B cell (primary cell): Measurements from ENCODE around the gene TENT5C. TPM values are rescaled to one million over a fixed set of nuclear protein-coding genes. Genes with fewer than 3 reads are reported as not detected.

Source experiments
- ATAC-seq: fragments of 200-7000 bp; cut with Tn5 transposase; one replicate; pipeline ENCODE4 v1.10.0; 2021; ENCODE audit warnings: low read depth, mild to moderate bottlenecking, moderate number of reproducible peaks, moderate library complexity
- CTCF ChIA-PET: fragments of 350-600 bp; sonication (Branson Sonifier 250); formaldehyde crosslinking; loops from one replicate; lab custom pipeline; 2021; ENCODE audit warnings: antibody characterized with exemption, inconsistent platforms; lab: Charles Lee
- POLR2A ChIA-PET: fragments of 350-600 bp; sonication (Branson Sonifier 250); formaldehyde crosslinking; loops from one replicate; lab custom pipeline; 2021; ENCODE audit warnings: antibody characterized with exemption; lab: Charles Lee
- DNase-seq: peaks from one replicate; pipeline ENCODE4 v3.0.0; 2013
- H2AFZ ChIP-seq: 2 replicates; pipeline ENCODE4 v1.6.1; 2012; ENCODE audit warnings: mild to moderate bottlenecking, low read depth, low read length; ENCODE audit not compliant: insufficient read depth, poor library complexity, severe bottlenecking
- H3K27ac ChIP-seq, 2 donors: 1 replicate in 1 of 2; 2 replicates in 1 of 2; pipeline ENCODE4 v1.5.1; 2012 to 2013; ENCODE audit warnings: low read length in 2 of 2, mild to moderate bottlenecking in 2 of 2, moderate library complexity in 1 of 2
- H3K27me3 ChIP-seq, 4 experiments: fragments of 200-600 bp in 1 of 4; sonication (generic) in 1 of 4; replicated peaks in 1 of 4; 1 replicate in 2 of 4; 2 replicates in 2 of 4; pipeline versions ENCODE4 v1.6.1 to v1.7.0; 2013 to 2016; ENCODE audit warnings: low read length in 3 of 4, mild to moderate bottlenecking in 2 of 4, mixed read lengths in 1 of 4, moderate library complexity in 1 of 4; ENCODE audit not compliant: insufficient read depth in 4 of 4, control insufficient read depth in 3 of 4; ENCODE audit errors: control extremely low read depth in 1 of 4
- H3K36me3 ChIP-seq, 2 experiments: replicated peaks in 1 of 2; 1 replicate in 1 of 2; 2 replicates in 1 of 2; pipeline versions ENCODE4 v1.6.1 to v1.7.1; 2013; ENCODE audit warnings: low read length in 1 of 2; ENCODE audit not compliant: insufficient read depth in 2 of 2, control insufficient read depth in 1 of 2; ENCODE audit errors: control extremely low read depth in 1 of 2, extremely low read depth in 1 of 2
- H3K4me1 ChIP-seq, 2 donors: fragments of 200-600 bp in 1 of 2; sonication (generic) in 1 of 2; 1 replicate in 1 of 2; 2 replicates in 1 of 2; pipeline versions ENCODE4 v1.5.1 to v1.6.1; 2013 to 2017; ENCODE audit warnings: low read length in 2 of 2; ENCODE audit not compliant: control insufficient read depth in 2 of 2, insufficient read depth in 2 of 2
- H3K4me2 ChIP-seq: replicated peaks from 2 replicates; pipeline ENCODE3; 2012; ENCODE audit warnings: mild to moderate bottlenecking, low read depth, low read length; ENCODE audit not compliant: poor library complexity, severe bottlenecking
- H3K4me3 ChIP-seq, 5 experiments: fragments of 200-600 bp in 1 of 5; sonication (generic) in 1 of 5; 1 replicate in 3 of 5; 2 replicates in 2 of 5; pipeline versions ENCODE4 v1.5.1 to v1.7.0; 2011 to 2016; ENCODE audit warnings: low read length in 4 of 5, mild to moderate bottlenecking in 4 of 5, low read depth in 2 of 5, control low read depth in 1 of 5, moderate library complexity in 1 of 5; ENCODE audit not compliant: insufficient read depth in 1 of 5; ENCODE audit errors: control extremely low read depth in 1 of 5, extremely low read depth in 1 of 5
- H3K79me2 ChIP-seq: fragments of 200-600 bp; sonication (generic); one replicate; pipeline ENCODE4 v1.6.0; 2016; ENCODE audit warnings: low read length; ENCODE audit not compliant: control insufficient read depth, insufficient read depth
- H3K9ac ChIP-seq: fragments of 200-600 bp; sonication (generic); 2 replicates; pipeline ENCODE4 v1.6.1; 2017; ENCODE audit warnings: mild to moderate bottlenecking, low read length, moderate library complexity
- H3K9me3 ChIP-seq, 3 donors: one replicate each; pipeline versions ENCODE4 v1.6.1 to v1.7.1; 2013; ENCODE audit warnings: low read length in 2 of 3; ENCODE audit not compliant: control insufficient read depth in 2 of 3, insufficient read depth in 1 of 3; ENCODE audit errors: control extremely low read depth in 1 of 3
- H4K20me1 ChIP-seq: 2 replicates; pipeline ENCODE4 v1.6.0; 2012; ENCODE audit warnings: mild to moderate bottlenecking, low read length; ENCODE audit not compliant: insufficient read depth, control insufficient read depth, poor library complexity, severe bottlenecking
- H3K27ac Mint-ChIP-seq: one replicate; pipeline ENCODE4 v1.8.0; 2021; ENCODE audit warnings: mixed read lengths
- H3K27me3 Mint-ChIP-seq: one replicate; pipeline ENCODE4 v1.8.0; 2021; ENCODE audit warnings: mixed read lengths
- H3K4me1 Mint-ChIP-seq: one replicate; pipeline ENCODE4 v1.8.0; 2021; ENCODE audit warnings: mixed read lengths
- H3K4me3 Mint-ChIP-seq: one replicate; pipeline ENCODE4 v1.8.0; 2021; ENCODE audit warnings: mixed read lengths
- H3K9me3 Mint-ChIP-seq: one replicate; pipeline ENCODE4 v1.8.0; 2022; ENCODE audit warnings: mixed read lengths; ENCODE audit not compliant: insufficient read depth
- CTCF ChIP-seq: fragments of 200-600 bp; IDR thresholded peaks from one replicate; pipeline ENCODE4 v1.8.0; 2022; ENCODE audit warnings: antibody characterized with exemption, mild to moderate bottlenecking
- EZH2 ChIP-seq: IDR thresholded peaks from 2 replicates; pipeline ENCODE4 v1.6.1; 2012; ENCODE audit warnings: borderline replicate concordance, low read depth, mild to moderate bottlenecking, moderate library complexity, low read length; ENCODE audit not compliant: insufficient read depth, poor library complexity, severe bottlenecking
- WGBS: methylation state at CpG from one replicate; pipeline ENCODE4 v1.1.5; 2013; ENCODE audit warnings: missing lambda C conversion rate; ENCODE audit not compliant: insufficient coverage; 5-methylcytosine and 5-hydroxymethylcytosine counted together
- intact Hi-C: fragments of 100-400 bp; cut with micrococcal nuclease; formaldehyde crosslinking; loops from one replicate; pipeline ENCODE4 v1.10.0; 2022
- polyA plus RNA-seq: library from polyadenylated mRNA; depleted of rRNA; stranded (reverse); fragments of >200 nt; gene quantifications from 2 replicates; pipeline ENCODE4 v1.2.3, GENCODE V29; 2012
- total RNA-seq, 2 donors: library from RNA; stranded (reverse); fragments of 120-200 nt in 1 of 2; gene quantifications; 1 replicate in 1 of 2; 2 replicates in 1 of 2; pipeline versions ENCODE4 v1.2.3 to v1.2.4, GENCODE V29; 2013 to 2022

The TENT5C gene
- total and polyA plus RNA-seq, 2 donors (not counting 1 experiment from before 2014, with no cell fraction given) = 65.4 to 112 TPM

GRCh38 chr1:117650840-117651568 lies 45.2 kb downstream of the TENT5C start:
- intact Hi-C loops = no loop called here
- ATAC-seq = no peak
- H3K4me1 ChIP-seq = peaks cover 69 to 70% of the 10 kb centered on the region in 2 donors

More at GRCh38 chr1:117650840-117651568, 45.2 kb downstream of the TENT5C start:
- 98% methylated on average over 6 of the region's 6 CpGs for WGBS
- H4K20me1 ChIP-seq = no peaks in the 10 kb centered on the region
- peak overlapping the region in 1 of 2 donors; percentile 96 for H3K27ac ChIP-seq
- H3K27me3 ChIP-seq = no peaks in the 10 kb centered on the region
- H3K4me2 ChIP-seq = no peak overlapping the region
- H3K9me3 ChIP-seq = peaks cover 0 to 3% (median 0%) of the 10 kb centered on the region in 3 donors
- H3K27ac Mint-ChIP-seq = peak overlapping the region; percentile 76
- no peaks in the 10 kb centered on the region for H3K36me3 ChIP-seq
- peaks cover 15% of the 10 kb centered on the region for H3K79me2 ChIP-seq
- no peaks in the 10 kb centered on the region for H3K27me3 Mint-ChIP-seq
- peak overlapping the region; percentile 0 for H3K4me3 Mint-ChIP-seq
- H3K9ac ChIP-seq = no peak overlapping the region
- no peak for DNase-seq
- no peak overlapping the region for H3K4me3 ChIP-seq
- no peaks in the 10 kb centered on the region for H3K9me3 Mint-ChIP-seq
- no peak overlapping the region for H2AFZ ChIP-seq
- CTCF ChIA-PET = interaction anchor here (0.5 to 18.4 kb wide), 6 partner anchors 8 to 103 kb away, joined by 4 to 262 read pairs (median 4); partner anchors contain the start of gene TENT5C
- no peak for TF ChIP-seq CTCF
- TF ChIP-seq EZH2 = no peak
- peaks cover 80% of the 10 kb centered on the region for H3K4me1 Mint-ChIP-seq
- POLR2A ChIA-PET = no interaction called here
